GM19238 (cell line): ENCODE data around the gene MAPK1.
A peak's percentile ranks its signal among the peaks of the same experiment; 100 is the strongest.
"Not testable (repeated sequence)": the region's sequence is repeated elsewhere in the genome, so short reads cannot be mapped to it uniquely, and the experiment has no call there.

Experiments used
- DNase-seq: peaks from one replicate; pipeline ENCODE4 v3.0.0; 2011; ENCODE audit warnings: low spot score; ENCODE audit not compliant: insufficient read length

MAPK1 gene

DNA sequence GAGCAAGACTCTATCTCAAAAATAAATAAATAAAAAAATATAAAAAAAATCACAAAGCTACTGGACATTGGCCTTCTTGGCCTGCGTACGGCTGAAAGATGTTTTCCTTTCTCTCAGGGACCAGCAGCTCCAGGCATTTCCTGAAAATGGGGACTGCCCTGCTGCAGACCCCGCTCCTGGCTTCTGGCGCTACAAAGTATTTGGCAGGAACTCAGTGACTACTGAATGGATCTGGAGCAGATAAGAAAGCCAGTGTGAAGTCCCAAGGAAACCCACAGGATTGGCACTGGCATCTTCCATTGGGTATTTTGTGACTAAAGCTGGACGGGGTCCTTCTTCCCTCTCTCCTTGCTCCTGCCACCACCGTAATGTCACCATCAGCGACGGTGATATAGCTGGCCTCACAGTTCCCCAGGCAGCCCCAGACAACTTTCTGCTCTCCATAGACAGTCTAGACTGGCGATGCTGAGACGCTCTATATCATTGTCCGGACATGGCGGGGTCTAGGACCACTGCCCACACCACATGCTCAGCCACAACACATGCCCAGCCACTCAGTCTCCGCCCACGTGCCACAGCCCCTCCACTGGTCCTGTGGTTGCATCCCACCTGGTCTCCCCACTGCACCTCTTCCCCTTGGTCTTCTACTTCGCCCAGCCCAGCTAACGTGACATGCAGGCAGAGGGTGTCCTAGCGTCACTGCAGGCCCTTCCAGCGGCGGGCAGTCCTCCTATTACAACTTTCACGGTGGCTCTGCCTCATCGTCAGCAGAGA is 109.2 kb downstream of the MAPK1 start:
- DNase-seq: no peak

DNA sequence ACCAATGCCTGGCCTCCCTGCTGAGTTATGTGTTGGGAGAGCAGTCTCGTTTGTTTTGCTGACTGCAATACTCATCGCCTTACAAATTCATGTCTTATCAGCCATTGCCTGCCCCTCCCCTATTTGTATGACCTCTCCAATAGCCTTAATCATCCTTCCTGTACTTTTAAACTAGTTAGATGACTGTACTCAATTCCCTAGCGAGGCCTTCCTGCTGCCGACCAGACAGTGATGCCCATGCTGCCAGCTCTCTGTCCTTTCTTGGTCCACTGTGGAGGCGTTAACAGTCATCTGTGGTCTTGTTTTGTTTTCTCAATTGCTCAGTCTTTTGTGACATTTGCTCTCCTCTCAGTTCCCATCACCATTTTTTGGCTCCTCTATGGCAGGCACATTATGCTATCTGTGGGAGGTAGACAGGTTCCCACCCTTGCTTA is 111.6 kb downstream of the MAPK1 start:
- DNase-seq: no peak

DNA sequence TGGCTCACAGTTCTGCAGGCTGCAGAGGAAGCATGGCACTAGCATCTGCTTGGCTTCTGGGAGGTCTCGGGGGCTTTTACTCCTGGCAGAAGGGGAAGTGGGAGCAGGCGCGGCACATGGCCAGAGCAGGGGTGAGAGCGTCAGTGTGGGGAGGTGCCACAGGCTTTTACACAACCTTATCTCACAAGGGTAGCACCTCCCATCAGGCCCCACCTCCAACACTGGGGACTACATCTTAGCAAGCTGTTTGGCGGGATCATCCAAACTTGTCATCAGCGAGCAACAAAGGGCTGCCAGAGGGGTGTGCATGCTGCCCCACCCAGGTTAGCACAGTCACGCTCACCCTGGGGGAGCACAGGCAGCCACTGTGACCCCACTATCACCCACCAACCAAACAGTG is 112.9 kb downstream of the MAPK1 start:
- no peak for DNase-seq

GRCh38 chr22:21753374-21754111 is 113.9 kb downstream of the MAPK1 start:
- no peak for DNase-seq

GRCh38 chr22:21752276-21752675 is 115.2 kb downstream of the MAPK1 start:
- no peak for DNase-seq

- no peak for DNase-seq
These were observed 121.5 kb downstream of the MAPK1 start for GRCh38 chr22:21745948-21746347.

DNA sequence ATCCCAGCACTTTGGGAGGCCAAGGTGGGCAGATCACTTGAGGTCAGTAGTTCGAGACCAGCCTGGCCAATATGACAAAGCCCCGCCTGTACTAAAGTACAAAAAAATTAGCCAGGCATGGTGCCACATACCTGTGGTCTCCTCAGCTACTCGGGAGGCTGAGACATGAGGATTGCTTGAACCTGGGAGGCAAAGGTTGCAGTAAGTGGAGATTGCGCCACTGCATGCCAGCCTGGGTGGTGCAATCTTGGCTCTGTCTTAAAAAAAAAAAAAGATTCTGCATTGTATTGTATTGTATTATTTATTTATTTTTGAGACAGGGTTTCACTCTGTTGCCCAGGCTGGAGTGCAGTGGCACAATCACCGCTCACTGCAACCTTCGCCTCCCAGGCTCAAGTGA is 122.5 kb downstream of the MAPK1 start:
- DNase-seq: not testable (repeated sequence)

GRCh38 chr22:21741790-21742189 is 125.7 kb downstream of the MAPK1 start:
- DNase-seq: no peak

DNA sequence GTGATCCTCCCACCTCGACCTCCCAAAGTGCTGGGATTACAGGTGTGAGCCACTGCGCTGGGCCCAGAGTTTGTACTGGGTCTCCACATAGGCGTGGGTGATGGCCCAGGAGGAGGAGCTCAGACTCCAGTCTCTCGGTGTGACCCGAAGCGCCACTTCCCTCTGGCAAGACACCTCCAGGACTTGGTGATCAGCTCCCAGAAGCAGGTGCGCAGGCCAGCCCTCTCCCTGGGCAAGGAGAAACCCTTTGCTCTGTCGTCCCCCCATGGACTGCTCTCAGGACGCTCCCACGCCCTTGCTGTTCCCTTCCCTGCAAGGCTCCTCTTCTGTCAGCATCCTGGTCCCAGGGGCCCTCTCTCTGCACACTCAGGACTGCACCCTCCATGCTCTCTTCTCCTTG is 126.4 kb downstream of the MAPK1 start:
- no peak for DNase-seq

DNA sequence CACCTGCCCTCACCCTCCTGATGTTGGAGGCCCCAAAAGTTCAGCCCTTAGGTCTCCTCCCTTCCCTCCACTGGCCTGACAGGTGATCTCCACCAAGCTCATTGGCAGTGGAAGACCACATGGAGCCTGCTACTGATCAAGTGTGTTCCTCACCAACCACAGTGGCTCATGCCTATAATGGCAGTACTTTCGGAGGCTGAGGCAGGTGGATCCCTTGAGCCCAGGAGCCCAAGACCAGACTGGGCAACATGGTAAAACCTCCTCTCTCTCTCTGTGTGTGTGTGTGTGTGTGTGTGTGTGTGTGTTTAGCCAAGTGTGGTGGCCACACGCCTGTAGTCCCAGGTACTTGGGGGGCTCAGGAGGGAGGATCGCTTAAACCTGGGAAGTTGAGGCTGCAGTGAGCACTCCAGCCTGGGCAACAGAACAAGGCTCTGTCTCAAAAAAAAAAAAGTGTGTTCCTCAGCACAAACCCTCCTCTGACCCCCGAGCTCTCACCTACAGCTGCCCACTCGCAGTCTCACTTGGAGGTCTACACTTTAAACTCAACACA is 127.5 kb downstream of the MAPK1 start:
- DNase-seq: no peak

DNA sequence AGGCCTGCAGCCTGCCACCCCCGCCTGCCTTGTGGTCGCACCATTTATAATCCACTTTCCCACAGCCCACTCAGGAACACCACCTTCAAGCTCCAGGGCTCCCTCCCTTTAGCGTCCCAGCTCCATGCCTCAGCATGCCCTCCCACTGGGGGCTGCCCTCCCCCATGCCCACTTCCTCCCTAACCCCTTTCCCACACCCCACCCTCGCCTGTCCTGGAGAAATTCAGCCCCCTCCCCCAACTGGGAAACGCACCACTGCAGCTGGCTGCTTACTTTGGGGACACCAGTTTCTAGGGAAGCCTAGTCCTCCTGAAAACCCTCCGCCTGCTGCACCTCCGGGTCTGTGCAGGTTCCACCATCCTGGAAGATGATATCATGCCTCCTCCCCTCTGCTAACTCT is 128.5 kb downstream of the MAPK1 start:
- DNase-seq: no peak

GRCh38 chr22:21738081-21738480 is 129.4 kb downstream of the MAPK1 start:
- no peak for DNase-seq

- no peak for DNase-seq
These were observed 130.5 kb downstream of the MAPK1 start for GRCh38 chr22:21736948-21737347.

DNA sequence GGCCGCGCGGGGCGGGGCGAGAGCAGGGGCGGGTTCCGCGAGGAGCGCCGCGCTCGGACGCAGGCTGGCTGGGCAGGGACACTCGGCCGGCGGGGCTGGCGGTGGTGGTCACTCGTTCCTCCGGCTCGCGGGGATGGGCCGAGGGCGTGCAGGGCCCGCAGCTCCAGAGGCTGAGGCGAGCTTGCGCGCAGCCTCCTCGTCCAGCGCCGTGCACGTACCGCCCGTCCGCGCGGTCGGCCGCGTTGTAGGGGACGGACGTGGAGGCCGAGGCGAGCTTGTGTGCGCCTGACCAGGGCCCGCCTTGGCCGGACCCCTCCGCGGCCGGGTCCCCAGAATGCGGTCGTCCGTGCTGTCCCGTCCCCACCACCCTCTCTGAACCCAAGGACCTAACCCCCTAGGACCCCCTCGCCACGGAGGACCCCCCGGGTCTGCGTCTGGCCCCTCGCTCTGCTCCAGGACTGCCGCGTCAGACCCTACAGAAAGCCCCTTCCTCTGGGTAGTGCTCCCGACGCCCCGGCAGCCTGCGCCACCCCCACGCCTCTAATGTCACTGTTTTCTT is 131.3 kb downstream of the MAPK1 start:
- DNase-seq: no peak

DNA sequence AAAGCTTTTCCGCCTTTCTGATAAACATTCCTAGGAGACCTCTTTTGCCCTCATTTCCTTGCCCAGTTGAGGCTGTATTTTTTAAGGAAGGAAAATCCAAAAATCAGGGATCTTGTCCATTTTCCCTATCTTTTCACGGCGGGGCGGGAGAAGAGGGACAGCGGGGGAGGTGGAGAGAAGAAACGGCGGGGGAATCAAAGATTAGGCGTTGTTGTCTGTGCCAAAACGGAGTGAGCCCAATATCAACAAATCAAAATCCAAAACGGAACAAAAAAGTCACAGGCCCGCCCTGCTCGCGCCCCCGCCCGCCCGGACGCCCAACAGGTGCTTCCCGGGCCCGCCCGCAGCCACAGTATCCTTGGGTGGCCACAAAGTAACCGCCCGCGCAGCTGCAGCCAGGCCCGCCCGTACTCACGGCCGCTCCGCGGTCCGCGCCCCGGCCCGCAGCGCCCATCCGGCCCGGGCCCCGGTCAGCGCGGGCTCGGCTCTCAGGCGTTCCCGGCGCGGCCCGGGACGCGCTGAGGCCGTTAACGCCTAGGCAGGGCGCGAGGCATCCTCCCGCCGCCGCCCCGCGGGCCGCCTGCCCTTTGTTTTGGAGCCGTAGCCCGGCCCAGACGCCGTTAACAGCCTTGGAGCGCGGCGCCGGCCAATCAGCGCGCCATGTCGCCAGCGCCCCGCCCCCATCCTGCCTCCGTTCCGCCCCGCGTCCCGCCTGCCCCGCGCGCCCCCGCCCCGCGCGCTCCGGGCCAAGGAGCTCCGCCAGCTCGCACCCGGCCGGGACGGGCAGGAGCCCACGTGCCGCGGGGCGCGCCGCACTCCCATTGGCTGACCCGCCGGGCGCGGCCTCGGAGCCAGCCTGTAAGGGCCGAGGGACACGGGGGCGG is 132.0 kb downstream of the MAPK1 start, which contains the start of gene YPEL1:
YPEL1 (minus strand) TSS at position 595 of the 884 bp plus-strand sequence. CDS start 25,050 bp downstream, outside the sequence.
- DNase-seq: peak; percentile 98

DNA sequence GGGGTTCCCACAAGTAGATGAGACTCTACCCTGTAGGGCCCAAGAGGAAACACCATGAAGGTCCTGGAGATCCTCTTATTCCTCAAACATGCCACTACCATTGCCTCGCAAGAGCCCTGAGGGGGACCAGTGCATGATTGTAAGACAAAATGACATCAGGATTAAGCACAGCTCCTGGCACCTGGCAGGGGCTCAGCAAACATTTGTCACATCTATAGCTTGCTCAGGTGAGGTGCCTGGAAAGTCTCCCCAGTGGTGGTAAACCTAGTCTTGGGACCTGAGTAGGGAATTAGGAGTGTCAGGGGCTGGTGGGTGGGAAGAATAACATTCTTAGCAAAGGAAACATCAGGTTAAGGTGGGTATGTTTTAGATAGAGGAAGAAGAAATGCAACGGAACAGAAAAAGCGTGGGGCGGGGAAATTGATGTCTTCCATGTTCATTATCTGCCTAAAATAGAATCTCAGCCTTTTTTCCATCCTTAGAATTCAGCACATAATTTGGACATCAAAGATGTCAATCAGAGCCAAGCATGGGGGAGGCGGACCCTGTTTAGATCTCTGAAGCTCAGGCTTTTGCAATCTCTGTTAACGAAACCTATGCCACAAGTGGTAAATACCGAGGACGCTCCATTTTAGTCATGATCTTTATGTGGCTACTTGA is 132.8 kb downstream of the MAPK1 start:
- DNase-seq: no peak

DNA sequence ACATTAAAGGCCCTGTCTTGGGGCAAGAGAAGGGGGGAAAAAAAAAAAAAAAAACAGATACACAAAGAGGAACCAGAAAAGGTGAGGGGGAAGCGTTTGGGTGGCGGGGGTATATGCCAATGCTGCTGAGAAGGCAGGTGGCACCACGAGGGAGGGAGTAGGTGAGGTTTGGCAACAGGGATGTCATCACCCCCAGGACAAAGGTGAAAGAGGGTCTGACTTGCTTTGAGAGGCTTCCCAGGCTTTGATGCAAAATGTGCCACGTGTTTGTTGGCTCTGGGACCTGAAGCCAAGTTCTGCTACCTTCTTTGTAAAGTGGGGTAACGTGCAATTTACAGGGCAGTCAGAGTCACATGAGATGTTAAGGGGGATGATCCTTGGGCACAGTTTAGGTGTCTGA is 135.9 kb downstream of the MAPK1 start:
- DNase-seq: no peak

- DNase-seq: no peak
These were observed 136.7 kb downstream of the MAPK1 start for GRCh38 chr22:21730535-21731308.

DNA sequence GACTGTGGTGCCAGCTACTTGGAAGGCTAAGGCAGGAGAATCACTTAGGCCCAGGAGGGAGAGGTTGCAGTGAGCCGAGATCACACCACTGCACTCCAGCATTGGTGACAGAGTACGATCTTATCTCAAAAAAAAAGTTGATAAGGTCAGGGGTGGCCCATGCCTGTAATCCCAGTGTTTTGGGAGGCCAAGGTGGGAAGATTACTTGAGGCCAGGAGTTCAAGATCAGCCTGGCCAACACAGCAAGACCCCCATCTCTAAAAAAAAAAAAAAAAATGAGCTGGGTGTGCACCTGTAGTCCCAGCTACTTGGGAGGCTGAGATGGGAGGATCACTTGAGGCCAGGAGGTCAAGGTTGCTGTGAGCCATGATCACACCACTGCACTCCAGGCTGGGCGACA is 138.3 kb downstream of the MAPK1 start:
- DNase-seq: not testable (repeated sequence)

- no peak for DNase-seq
These were observed 139.2 kb downstream of the MAPK1 start for GRCh38 chr22:21728270-21728669.
